ENCODE measurements around the gene INF2.

The INF2 gene

DNA sequence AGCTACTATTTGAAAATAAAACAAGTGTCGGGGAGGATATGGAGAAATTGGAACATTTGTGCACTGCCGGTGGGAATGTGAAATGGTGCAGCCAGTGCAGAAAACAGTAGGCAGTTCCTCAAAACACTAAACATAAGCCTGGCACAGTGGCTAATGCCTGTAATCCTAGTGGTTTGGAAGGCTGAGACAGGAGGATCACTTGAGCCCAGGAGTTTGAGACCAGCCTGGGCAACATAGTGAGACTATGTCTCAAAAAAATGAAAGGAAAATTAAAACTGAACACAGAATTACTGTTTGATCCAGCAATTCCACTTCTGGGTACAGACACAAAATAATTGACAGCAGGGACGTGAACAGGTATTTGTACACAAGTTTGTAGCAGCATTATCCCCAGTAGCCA, 76.1 kb downstream of the INF2 start:
- no peak for FAIRE-seq
- DNase-seq (ENCODE audit: insufficient read length, low spot score), result no peak

DNA sequence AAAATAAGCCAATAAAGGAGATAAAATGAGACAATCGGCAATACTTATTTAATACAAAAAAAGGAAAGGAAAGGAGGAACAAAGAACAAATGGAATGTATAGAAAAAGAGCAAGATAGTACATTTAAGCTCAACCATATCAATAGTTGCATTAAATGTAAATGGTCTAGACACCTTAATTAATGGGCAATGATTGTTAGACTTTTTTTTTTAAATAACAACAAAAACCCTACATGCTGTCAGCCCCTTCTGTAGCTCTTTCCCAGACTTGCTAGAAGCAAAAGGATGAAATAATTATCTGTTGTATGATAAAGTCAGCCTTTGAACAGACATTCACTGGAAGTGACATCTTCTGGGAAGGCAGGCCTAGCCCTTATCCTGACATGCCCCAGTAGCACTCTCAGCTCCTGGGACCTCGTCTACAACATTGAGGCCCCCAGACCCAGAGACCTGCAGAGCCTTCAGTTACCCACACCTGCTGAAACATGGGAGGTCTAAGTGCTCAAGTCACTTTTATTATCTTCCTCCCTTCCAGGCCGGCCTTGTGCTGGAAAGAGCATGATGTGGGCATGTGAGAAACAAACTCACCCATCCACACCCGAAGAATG, 76.9 kb downstream of the INF2 start:
- DNase-seq (ENCODE audit: insufficient read length, low spot score) (no peak), FAIRE-seq (no peak)

DNA sequence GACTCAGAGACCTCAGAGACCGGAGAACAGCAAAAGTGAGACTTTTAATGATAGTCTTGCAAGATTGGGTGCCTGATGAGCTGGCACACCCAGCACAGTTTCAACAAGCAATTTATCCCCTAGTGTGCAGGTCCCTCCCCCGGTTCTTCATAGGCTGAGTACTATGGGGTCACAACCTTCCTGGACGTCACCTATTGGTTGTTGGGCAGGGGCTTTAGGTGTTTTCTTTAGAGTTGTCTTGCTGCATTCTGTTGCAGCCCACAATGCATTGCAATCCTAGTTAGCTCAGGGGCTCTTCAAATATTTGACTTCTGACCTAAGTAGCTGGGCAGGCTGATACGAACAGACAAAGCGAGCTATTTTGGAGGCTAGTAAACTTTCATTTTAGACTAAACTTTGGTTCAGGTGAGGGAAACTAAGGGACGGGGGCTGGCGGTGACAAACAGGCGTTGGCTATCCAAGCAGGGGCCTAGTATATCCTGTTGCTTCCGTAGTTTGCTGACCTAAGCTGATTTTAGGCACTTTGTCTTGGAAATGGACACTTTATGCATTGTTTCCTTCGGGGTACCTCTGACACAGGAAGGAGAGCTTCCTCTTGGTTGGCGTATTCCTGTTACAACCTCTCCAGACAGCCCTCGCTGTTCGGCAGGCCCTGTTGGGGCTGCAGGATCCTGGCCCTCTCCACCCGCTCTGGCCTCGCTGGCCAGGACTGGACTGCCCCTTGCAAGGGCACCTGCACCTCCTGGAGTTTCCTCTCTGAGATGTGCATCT, 77.6 kb downstream of the INF2 start:
- no peak for FAIRE-seq
- no peak for DNase-seq (ENCODE audit: insufficient read length, low spot score)

DNA sequence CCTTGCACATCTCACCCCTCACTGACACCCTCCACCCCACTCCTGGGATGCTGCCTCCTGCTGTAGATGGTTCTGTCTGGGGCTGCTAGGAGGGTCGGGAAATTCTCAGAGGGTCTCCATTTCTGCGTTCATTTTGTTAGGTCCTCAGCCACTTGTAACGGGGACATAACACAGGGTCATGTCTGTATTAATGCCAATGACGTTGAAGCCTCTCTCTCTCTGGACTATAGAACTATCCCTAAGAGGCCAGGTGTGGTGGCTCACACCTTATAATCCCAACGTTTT, 78.2 kb downstream of the INF2 start:
- no peak for FAIRE-seq
- DNase-seq (ENCODE audit: insufficient read length, low spot score), result no peak

DNA sequence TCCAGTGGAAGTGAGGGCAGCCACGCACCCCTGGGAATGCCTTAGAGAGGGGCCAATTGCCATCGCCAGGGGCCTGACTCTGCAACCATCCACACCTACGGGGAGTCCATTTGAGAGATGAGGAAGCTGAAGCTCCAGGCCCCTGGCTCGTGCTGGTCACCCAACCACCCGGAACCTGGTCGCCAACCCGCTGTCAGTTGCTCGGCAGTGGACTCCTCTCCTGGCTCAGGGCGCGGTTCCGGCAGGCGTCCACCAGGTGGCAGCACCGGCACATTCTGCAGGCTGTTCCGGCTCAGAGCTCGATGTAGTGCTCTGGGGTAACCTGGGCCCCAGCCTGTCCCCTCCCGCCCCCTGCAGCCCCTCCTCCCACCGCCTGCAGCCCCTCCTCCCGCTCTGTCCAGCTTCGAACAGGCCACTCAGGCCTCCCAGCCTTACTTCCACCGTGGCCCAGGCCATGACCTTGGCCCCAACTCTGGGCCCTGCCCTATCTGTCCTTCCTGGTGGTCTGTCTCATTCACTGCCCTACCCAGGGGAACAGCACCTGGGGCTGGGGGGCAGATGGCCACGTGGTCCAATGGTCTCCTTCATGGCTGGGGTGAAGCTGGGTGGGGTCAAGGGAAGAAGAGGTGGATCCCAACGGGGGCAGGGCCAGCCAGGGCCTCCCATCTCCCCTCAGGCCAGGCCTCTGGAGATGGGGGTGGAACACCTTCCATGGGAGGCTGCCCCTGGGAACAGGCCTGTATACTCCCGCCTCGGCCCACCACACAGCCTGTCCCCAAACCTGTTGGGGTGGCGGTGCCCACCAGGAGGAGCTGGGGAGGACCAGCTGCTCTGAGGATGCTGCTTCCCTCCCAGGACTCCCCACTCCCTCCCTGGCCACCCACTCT, 79.3 kb downstream of the INF2 start:
- DNase-seq (ENCODE audit: insufficient read length, low spot score) (peak; percentile 89), FAIRE-seq (peak; percentile 77)

DNA sequence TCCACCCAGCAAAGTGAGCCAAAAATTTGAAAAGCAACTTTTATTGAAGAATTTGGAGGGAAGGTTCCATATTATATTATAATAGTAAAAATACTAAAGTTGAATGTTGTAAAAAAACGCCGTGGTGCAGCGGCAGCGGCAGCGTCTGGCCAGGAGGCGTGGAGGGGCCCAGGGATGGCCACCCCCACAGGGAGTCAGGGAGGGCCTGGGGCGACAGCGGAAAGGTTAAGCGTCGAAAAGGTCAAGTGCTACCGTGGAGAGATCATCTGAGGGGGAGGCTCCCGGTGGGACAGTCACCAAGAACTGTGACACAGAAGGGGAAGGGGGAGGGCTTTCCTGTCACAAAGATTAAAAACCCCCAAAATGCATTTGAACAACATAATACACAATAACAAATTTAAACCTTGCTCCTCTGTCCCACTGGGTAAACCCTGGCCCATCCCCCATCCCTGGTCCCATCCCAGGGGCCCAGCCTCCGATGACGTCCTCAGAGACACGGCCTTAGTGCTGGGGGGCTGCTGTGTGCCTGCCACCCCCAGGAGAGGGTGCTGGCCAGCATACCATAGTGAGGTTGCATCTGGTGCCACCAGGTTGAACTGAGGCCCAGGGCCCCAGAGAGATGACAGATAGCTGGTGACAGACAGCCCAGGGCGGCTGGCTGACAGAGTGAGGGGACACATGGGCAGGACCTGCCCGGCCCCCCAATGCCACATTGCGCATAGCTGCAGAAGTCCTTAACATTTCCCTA, 80.1 kb downstream of the INF2 start:
- FAIRE-seq, result no peak
- DNase-seq (ENCODE audit: insufficient read length, low spot score), result no peak

DNA sequence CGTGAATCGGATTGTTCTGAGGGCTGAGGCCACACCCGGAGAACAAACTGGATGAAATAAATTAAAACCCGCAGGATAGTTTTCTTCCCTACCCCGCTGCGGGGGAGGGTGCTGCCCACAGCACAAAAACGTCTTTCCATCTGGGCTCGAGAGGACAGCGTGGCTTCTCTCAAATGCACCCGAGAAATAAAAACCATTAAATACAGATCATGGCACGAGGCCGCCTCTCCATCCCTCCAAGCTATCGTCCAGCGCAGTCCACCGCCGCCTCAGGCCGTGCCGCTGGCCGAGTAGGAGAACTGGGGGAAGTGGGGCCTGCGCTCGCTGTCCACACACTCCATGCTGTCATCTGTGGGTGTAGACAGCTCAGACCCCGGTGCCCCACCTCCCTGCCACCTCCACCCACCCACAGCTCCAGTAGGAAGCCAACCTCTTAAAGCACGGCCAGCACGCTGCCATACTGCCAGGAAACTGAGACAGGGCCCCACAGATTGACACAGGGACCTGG, 80.7 kb downstream of the INF2 start:
- DNase-seq (ENCODE audit: insufficient read length, low spot score), result no peak
- no peak for FAIRE-seq

DNA sequence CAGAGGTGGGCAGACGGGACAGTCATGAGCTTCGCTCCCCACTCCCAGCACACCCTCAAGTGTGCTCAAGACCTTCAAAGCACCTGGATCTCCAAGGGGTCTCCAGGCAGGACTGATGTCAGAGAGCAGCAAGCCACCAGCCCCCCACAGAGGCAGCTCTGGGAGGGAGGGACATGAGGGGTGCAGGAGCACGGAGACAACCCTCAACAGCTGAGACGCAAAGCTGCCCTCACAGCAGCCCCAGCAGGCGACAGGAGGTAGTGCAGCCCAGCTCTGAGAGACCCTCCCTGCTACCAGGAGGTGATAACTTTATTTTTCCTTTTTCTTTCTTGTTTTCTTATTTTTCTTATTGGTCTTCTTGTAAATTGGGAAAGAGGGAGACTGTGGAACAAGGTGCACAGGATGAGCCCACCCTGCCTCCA, 81.4 kb downstream of the INF2 start:
- peak; percentile 4 for FAIRE-seq

DNA sequence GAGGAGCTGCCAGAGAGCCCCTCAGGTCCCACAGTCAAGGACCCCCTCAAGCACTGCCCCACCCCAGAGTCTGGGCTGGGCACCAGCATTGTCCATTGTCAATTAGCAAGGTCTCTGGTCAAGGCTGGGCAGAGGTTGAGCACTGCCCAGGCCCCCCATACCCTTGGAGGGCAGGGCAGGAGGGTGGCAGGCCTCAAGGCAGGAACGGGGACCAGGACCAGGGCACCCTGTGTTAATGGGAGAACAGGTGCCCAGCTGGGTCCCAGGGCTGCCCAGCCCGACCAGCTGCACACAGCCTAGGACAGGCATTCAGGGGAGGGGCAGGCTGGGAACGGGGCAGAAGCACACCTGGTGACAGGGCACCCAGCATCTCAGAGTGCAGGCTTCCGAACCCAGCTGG, 82.0 kb downstream of the INF2 start:
- FAIRE-seq (no peak), DNase-seq (ENCODE audit: insufficient read length, low spot score) (no peak)

More for the DNA sequence above, 81.4 kb downstream of the INF2 start:
- DNase-seq (ENCODE audit: insufficient read length, low spot score), result no peak
